GM12878 (cell line): ENCODE data around the gene SPDYE3. TPM values are rescaled to one million over a fixed set of nuclear protein-coding genes. Genes with fewer than 3 reads are reported as not detected.
"Not testable (repeated sequence)": the region's sequence is repeated elsewhere in the genome, so short reads cannot be mapped to it uniquely, and the experiment has no call there.

ENCODE experiments used
- ATAC-seq: fragments of 200-7000 bp; cut with Tn5 transposase; 3 replicates; pipeline ENCODE4 v1.9.1; 2020; ENCODE audit warnings: mild to moderate bottlenecking, moderate library complexity
- BruUV-seq: library from RNA; stranded (reverse); fragments of 400-500 nt; replicated peaks from 2 replicates; lab custom pipeline; 2021; lab: Mats Ljungman, UMichigan
- CTCF ChIA-PET: fragments of 300-600 bp; sonication (Branson Sonifier 250); formaldehyde crosslinking; extraction: SDS; loops from one replicate; lab custom pipeline; 2021; ENCODE audit warnings: inconsistent platforms; lab: Yijun Ruan, JAX
- POLR2A ChIA-PET: fragments of 350-600 bp; formaldehyde crosslinking; extraction: SDS; loops from one replicate; lab custom pipeline; 2021; ENCODE audit warnings: inconsistent platforms; lab: Charles Lee
- RAD21 ChIA-PET: fragments of 300-600 bp; sonication (Branson Sonifier 250); formaldehyde crosslinking; loops from one replicate; lab custom pipeline; 2023; ENCODE audit warnings: antibody characterized with exemption; ENCODE audit not compliant: unreplicated experiment; lab: Charles Lee
- SMC1A ChIA-PET: fragments of 300-600 bp; sonication (Branson Sonifier 250); formaldehyde crosslinking; loops from one replicate; lab custom pipeline; 2023; ENCODE audit not compliant: unreplicated experiment, uncharacterized antibody; lab: Charles Lee
- DNase-seq: peaks from one replicate; pipeline ENCODE4 v3.0.0-alpha.2; 2011; ENCODE audit warnings: low read depth, low spot score
- FAIRE-seq: peaks from 3 replicates; lab custom pipeline; 2011; peaks lifted over from hg19 to GRCh38; lab: Jason Lieb, UNC
- H2AFZ ChIP-seq: 2 replicates; pipeline ENCODE4 v1.6.0; 2011; ENCODE audit warnings: low read depth, low read length, control low read depth; ENCODE audit not compliant: control insufficient read depth
- H3K27ac ChIP-seq: 2 replicates; pipeline ENCODE4 v1.5.1; 2011; ENCODE audit warnings: control low read depth; ENCODE audit not compliant: control insufficient read depth, insufficient read depth
- H3K27me3 ChIP-seq, 2 experiments: replicated peaks in 1 of 2; 2 replicates each; pipeline versions ENCODE4 v1.6.0 to v1.6.1; 2011; ENCODE audit warnings: low read length in 1 of 2; ENCODE audit not compliant: control insufficient read depth in 2 of 2, insufficient read depth in 2 of 2
- H3K36me3 ChIP-seq, 2 experiments: 2 replicates each; pipeline ENCODE4 v1.5.1; 2011; ENCODE audit warnings: low read length in 1 of 2; ENCODE audit not compliant: control insufficient read depth in 2 of 2, insufficient read depth in 2 of 2
- H3K4me1 ChIP-seq: 2 replicates; pipeline ENCODE4 v1.6.1; 2011; ENCODE audit warnings: mild to moderate bottlenecking, low read length, moderate library complexity, mixed read lengths; ENCODE audit not compliant: control insufficient read depth, insufficient read depth
- H3K4me2 ChIP-seq: 2 replicates; pipeline ENCODE4 v1.6.0; 2011; ENCODE audit warnings: control low read depth; ENCODE audit not compliant: control insufficient read depth, insufficient read depth
- H3K4me3 ChIP-seq: fragments of 200-600 bp; sonication (generic); 2 replicates; pipeline ENCODE4 v1.5.1; 2016
- H3K79me2 ChIP-seq: 2 replicates; pipeline ENCODE4 v1.6.0; 2011; ENCODE audit warnings: low read length; ENCODE audit not compliant: control insufficient read depth, insufficient read depth
- H3K9ac ChIP-seq: 2 replicates; pipeline ENCODE4 v1.8.0; 2011; ENCODE audit warnings: low read length, control low read depth, mixed read lengths; ENCODE audit not compliant: control insufficient read depth, insufficient read depth
- H3K9me3 ChIP-seq: replicated peaks from 3 replicates; pipeline ENCODE4 v1.5.1; 2011; ENCODE audit warnings: mild to moderate bottlenecking, low read length; ENCODE audit not compliant: control insufficient read depth, insufficient read depth
- H4K20me1 ChIP-seq: 2 replicates; pipeline ENCODE4 v1.6.0; 2011; ENCODE audit not compliant: control insufficient read depth, insufficient read depth
- BHLHE40 ChIP-seq, 2 experiments: fragments of 450-650 bp in 1 of 2; IDR thresholded peaks; 2 replicates each; pipeline ENCODE4 v1.6.1; 2011 to 2017; ENCODE audit warnings: low read depth in 2 of 2, borderline replicate concordance in 1 of 2, improper control_type of control experiment in 1 of 2, low read length in 1 of 2, mild to moderate bottlenecking in 1 of 2
- CHD4 ChIP-seq: fragments of 200-600 bp; sonication (generic); IDR thresholded peaks from 2 replicates; pipeline ENCODE4 v1.6.1; 2016; ENCODE audit warnings: mild to moderate bottlenecking
- DPF2 ChIP-seq: fragments of 450-650 bp; IDR thresholded peaks from 2 replicates; pipeline ENCODE4 v1.6.1; 2017; ENCODE audit warnings: mild to moderate bottlenecking
- EP300 ChIP-seq, 2 experiments: fragments of 150-350 bp in 1 of 2; IDR thresholded peaks; 2 replicates each; pipeline ENCODE4 v1.6.1; 2011 to 2012; ENCODE audit warnings: low read depth in 2 of 2, low read length in 2 of 2, borderline replicate concordance in 1 of 2, improper control_type of control experiment in 1 of 2, inconsistent platforms in 1 of 2; ENCODE audit not compliant: control insufficient read depth in 1 of 2
- NFIC ChIP-seq: IDR thresholded peaks from 2 replicates; pipeline ENCODE4 v1.6.1; 2012; ENCODE audit warnings: low read depth, mild to moderate bottlenecking, inconsistent platforms, low read length, moderate library complexity
- NR2F1 ChIP-seq: fragments of 450-650 bp; conservative IDR thresholded peaks from 2 replicates; pipeline ENCODE4 v1.6.1; 2017; ENCODE audit warnings: mild to moderate bottlenecking
- PML ChIP-seq: IDR thresholded peaks from 2 replicates; pipeline ENCODE4 v1.6.1; 2012; ENCODE audit warnings: low read length, inconsistent platforms
- POLR2AphosphoS5 ChIP-seq: IDR thresholded peaks from 2 replicates; pipeline ENCODE4 v1.6.1; 2011; ENCODE audit warnings: mild to moderate bottlenecking, low read length, inconsistent platforms
- RELB ChIP-seq: fragments of 450-650 bp; IDR thresholded peaks from 2 replicates; pipeline ENCODE4 v1.6.1; 2017; ENCODE audit warnings: low read depth, mild to moderate bottlenecking, moderate library complexity
- SMARCA5 ChIP-seq: fragments of 450-650 bp; IDR thresholded peaks from 2 replicates; pipeline ENCODE4 v1.6.1; 2017; ENCODE audit warnings: mild to moderate bottlenecking
- ZBTB33 ChIP-seq: fragments of 450-650 bp; IDR thresholded peaks from 2 replicates; pipeline ENCODE4 v1.6.1; 2017; ENCODE audit warnings: mild to moderate bottlenecking
- WGBS: methylation state at CpG from one replicate; pipeline ENCODE4 v1.1.6; 2016; ENCODE audit warnings: low lambda C conversion rate; ENCODE audit not compliant: insufficient replicate concordance, insufficient coverage; ENCODE audit errors: missing lambda C conversion rate; 5-methylcytosine and 5-hydroxymethylcytosine counted together
- in situ Hi-C: fragments of 300-500 bp; cut with MboI; formaldehyde crosslinking; loops from 9 replicates; pipeline ENCODE4 v1.14.3; 2018; ENCODE audit warnings: mixed read lengths
- intact Hi-C: fragments of 100-400 bp; cut with micrococcal nuclease; formaldehyde crosslinking; loops from one replicate; pipeline ENCODE4 v1.14.2; 2022; ENCODE audit not compliant: unreplicated experiment
- polyA plus RNA-seq, 11 experiments: library from polyadenylated mRNA; depleted of rRNA in 4 of 11; unstranded in 6 of 11; stranded (reverse) in 5 of 11; fragments of >200 nt; fragmentation: Nextera tagmentation in 4 of 11; fragmentation: Illumina TruSeq in 1 of 11; extraction: Ambion mirVana in 4 of 11; extraction: Trizol in 1 of 11; gene quantifications; 1 replicate in 1 of 11; 2 replicates in 10 of 11; pipeline versions ENCODE4 v1.2.1 to v1.2.3, GENCODE V29; 2011 to 2016; ENCODE audit warnings: inconsistent platforms in 2 of 11, missing spikeins in 2 of 11, low read depth in 1 of 11
- total RNA-seq, 4 experiments: library from RNA; depleted of rRNA in 3 of 4; stranded (reverse); fragments of >200 nt in 3 of 4; fragmentation: Illumina TruSeq in 1 of 4; extraction: Trizol in 1 of 4; gene quantifications; 2 replicates each; pipeline versions ENCODE4 v1.2.1 to v1.2.3, GENCODE V29; 2013 to 2021
- TF ChIP-seq, protein P1 (sequence below): fragments of 450-650 bp; IDR thresholded peaks from 2 replicates; pipeline ENCODE4 v1.6.1; 2016; ENCODE audit warnings: mild to moderate bottlenecking
- TF ChIP-seq, protein P2 (sequence below): fragments of 450-650 bp; IDR thresholded peaks from 2 replicates; pipeline ENCODE4 v1.6.1; 2017; ENCODE audit warnings: mild to moderate bottlenecking, low read depth, inconsistent platforms; ENCODE audit not compliant: poor library complexity, severe bottlenecking

Gene SPDYE3
- total and polyA plus RNA-seq, 10 of the 15 experiments (the other 5 are each of a cell fraction or from before 2014, with no cell fraction given), result 0.03 to 9.4 (median 1.4) TPM; not detected in 4

- TF ChIP-seq, protein P1, sequence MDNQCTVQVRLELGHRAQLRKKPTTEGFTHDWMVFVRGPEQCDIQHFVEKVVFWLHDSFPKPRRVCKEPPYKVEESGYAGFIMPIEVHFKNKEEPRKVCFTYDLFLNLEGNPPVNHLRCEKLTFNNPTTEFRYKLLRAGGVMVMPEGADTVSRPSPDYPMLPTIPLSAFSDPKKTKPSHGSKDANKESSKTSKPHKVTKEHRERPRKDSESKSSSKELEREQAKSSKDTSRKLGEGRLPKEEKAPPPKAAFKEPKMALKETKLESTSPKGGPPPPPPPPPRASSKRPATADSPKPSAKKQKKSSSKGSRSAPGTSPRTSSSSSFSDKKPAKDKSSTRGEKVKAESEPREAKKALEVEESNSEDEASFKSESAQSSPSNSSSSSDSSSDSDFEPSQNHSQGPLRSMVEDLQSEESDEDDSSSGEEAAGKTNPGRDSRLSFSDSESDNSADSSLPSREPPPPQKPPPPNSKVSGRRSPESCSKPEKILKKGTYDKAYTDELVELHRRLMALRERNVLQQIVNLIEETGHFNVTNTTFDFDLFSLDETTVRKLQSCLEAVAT, result no peak
- TF ChIP-seq POLR2AphosphoS5 (0 out of 2 replicates have a peak, but pooled peaks have one; percentile 5), ZBTB33 (no peak)
Measured at GRCh38 chr7:100364480-100364879, 57.0 kb downstream of the SPDYE3 start (continued).

DNA sequence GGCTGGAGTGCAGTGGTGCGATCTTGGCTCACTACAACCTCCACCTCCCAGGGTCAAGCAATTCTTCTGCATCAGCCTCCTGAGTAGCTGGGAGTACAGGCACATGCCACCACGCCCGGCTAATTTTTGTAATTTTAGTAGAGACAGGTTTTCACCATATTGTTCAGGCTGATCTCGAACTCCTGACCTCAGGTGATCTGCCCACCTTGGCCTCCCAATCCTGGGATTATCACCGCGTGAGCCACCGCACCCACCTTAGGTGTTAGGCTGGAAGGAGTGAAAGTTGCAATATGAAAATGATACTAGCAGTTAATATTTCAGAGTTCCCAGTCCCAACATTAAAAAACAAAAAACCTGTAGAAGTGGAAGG lies 58.5 kb downstream of the SPDYE3 start:
- H3K27me3 ChIP-seq, ATAC-seq, H3K9me3 ChIP-seq, H3K79me2 ChIP-seq, BruUV-seq, DNase-seq, in situ Hi-C loops, H2AFZ ChIP-seq, H4K20me1 ChIP-seq: not testable (repeated sequence)
- intact Hi-C loops, result loop anchor here (1.0 to 10.0 kb wide), 3 partner anchors 30 to 179 kb away; no protein-coding TSS in a partner anchor
- RAD21 ChIA-PET, result interaction anchor here (0.6 to 2.5 kb wide), 12 partner anchors 8 to 233 kb away, joined by 3 to 20 read pairs (median 4); partner anchors contain the start of gene ZCWPW1
- peaks cover 61% of the 10 kb centered on the region for H3K4me1 ChIP-seq
- 0 out of 2 replicates have a peak overlapping the region, but pooled peaks have one; percentile 2 for H3K4me3 ChIP-seq
- H3K4me2 ChIP-seq, result peak overlapping the region; percentile 84
- 24% methylated on average over 7 of the region's 7 CpGs for WGBS
- SMC1A ChIA-PET, result interaction anchor here (0.7 to 3.6 kb wide), 9 partner anchors 9 to 64 kb away, joined by 3 to 16 read pairs (median 4); partner anchors contain the start of gene ZCWPW1
- H3K36me3 ChIP-seq, result peaks cover 3 to 15% of the 10 kb centered on the region in 2 experiments
- POLR2A ChIA-PET, result interaction anchor here (0.7 to 1.9 kb wide), 11 partner anchors 9 to 172 kb away, joined by 3 to 11 read pairs (median 4); partner anchors contain the start of genes MEPCE and ZCWPW1
- CTCF ChIA-PET, result interaction anchor here (0.7 to 3.3 kb wide), 9 partner anchors 8 to 233 kb away, joined by 3 to 39 read pairs (median 4); no protein-coding TSS in a partner anchor
- H3K27ac ChIP-seq, result peak overlapping the region; percentile 95
- peak overlapping the region; percentile 65 for H3K9ac ChIP-seq
- FAIRE-seq, result peak; percentile 44
- peak; percentile 22; the same call in 1 of the 2 replicates for TF ChIP-seq SMARCA5
- TF ChIP-seq, protein P2, sequence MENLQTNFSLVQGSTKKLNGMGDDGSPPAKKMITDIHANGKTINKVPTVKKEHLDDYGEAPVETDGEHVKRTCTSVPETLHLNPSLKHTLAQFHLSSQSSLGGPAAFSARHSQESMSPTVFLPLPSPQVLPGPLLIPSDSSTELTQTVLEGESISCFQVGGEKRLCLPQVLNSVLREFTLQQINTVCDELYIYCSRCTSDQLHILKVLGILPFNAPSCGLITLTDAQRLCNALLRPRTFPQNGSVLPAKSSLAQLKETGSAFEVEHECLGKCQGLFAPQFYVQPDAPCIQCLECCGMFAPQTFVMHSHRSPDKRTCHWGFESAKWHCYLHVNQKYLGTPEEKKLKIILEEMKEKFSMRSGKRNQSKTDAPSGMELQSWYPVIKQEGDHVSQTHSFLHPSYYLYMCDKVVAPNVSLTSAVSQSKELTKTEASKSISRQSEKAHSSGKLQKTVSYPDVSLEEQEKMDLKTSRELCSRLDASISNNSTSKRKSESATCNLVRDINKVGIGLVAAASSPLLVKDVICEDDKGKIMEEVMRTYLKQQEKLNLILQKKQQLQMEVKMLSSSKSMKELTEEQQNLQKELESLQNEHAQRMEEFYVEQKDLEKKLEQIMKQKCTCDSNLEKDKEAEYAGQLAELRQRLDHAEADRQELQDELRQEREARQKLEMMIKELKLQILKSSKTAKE, result peak; percentile 24
- TF ChIP-seq DPF2, result 0 out of 2 replicates have a peak, but pooled peaks have one; percentile 11
- TF ChIP-seq NFIC, result peak; percentile 52; the same call in 1 of the 2 replicates
- TF ChIP-seq PML, result peak; percentile 36; the same call in 1 of the 2 replicates
- TF ChIP-seq CHD4, result 0 out of 2 replicates have a peak, but pooled peaks have one; percentile 51
- peak; percentile 2 for TF ChIP-seq RELB
- TF ChIP-seq NR2F1, result peak; percentile 76
- TF ChIP-seq BHLHE40 (IDR thresholded peaks at IDR 0.05; ENCODE audit: borderline replicate concordance in 1 of 2, low read depth in 2 of 2, low read length in 1 of 2), result peak; percentile 58 to 81; a peak in 3 of 4 replicates
- peak in 1 of 2 experiments; percentile 6; a peak in 1 of 4 replicates for TF ChIP-seq EP300 (IDR thresholded peaks at IDR 0.05; ENCODE audit: borderline replicate concordance in 1 of 2, control insufficient read depth in 1 of 2, low read depth in 2 of 2, low read length in 2 of 2)
